ENCODE measurements around the gene KCNH8. TPM values are rescaled to one million over a fixed set of nuclear protein-coding genes. Genes with fewer than 3 reads are reported as not detected.

The KCNH8 gene
- total RNA-seq, 1 experiment from 2014 or later = not detected

DNA sequence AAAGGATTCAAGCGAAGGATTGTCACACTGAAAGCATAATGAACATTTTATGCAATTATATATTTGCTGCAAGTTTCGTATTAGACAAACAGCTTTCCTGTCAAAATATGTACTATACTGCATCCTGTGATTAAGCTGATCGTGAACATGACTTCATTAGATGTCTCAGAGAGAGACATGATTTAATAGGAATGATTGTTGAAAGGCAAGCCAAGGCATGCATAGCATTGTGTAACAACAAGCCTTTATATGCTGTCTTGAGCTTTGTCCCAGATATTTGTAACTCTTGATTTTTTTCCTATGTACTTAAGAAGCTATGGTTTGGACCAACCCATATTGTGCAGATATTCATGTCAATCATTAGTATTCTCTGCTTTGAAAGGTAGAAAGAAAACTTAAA lies 309.1 kb downstream of the KCNH8 start:
- no TSS peak for BruUV-seq (replicated peaks)
- CTCF ChIA-PET = no interaction called here

DNA sequence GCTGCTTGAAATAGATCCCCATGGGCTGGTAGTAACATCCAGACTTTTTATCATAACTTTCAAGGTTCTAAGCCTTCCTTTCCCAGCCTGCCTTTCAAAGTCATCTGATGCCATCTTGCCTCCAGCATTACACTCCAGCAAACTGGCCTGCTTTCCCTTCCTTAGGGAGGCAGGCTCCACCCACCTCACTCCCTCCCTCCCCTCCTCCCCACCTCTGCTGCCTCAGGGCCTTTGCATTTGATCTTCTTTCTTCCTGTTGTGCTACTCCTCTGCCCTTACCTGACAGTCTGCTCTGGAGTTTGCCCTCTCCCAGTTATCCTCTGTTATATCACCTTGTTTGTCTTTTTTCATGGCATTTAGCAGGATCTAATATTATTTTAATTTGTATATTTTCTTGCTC lies 319.5 kb downstream of the KCNH8 start:
- TF ChIP-seq, protein P1, sequence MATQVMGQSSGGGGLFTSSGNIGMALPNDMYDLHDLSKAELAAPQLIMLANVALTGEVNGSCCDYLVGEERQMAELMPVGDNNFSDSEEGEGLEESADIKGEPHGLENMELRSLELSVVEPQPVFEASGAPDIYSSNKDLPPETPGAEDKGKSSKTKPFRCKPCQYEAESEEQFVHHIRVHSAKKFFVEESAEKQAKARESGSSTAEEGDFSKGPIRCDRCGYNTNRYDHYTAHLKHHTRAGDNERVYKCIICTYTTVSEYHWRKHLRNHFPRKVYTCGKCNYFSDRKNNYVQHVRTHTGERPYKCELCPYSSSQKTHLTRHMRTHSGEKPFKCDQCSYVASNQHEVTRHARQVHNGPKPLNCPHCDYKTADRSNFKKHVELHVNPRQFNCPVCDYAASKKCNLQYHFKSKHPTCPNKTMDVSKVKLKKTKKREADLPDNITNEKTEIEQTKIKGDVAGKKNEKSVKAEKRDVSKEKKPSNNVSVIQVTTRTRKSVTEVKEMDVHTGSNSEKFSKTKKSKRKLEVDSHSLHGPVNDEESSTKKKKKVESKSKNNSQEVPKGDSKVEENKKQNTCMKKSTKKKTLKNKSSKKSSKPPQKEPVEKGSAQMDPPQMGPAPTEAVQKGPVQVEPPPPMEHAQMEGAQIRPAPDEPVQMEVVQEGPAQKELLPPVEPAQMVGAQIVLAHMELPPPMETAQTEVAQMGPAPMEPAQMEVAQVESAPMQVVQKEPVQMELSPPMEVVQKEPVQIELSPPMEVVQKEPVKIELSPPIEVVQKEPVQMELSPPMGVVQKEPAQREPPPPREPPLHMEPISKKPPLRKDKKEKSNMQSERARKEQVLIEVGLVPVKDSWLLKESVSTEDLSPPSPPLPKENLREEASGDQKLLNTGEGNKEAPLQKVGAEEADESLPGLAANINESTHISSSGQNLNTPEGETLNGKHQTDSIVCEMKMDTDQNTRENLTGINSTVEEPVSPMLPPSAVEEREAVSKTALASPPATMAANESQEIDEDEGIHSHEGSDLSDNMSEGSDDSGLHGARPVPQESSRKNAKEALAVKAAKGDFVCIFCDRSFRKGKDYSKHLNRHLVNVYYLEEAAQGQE (IDR thresholded peaks at IDR 0.05; ENCODE audit: insufficient read depth in 1 of 2, low read depth in 2 of 2, low read length in 1 of 2) = no peak
- no peak for TF ChIP-seq TCF7L2 (IDR thresholded peaks at IDR 0.05; ENCODE audit: low read depth, low read length)
- no peak for TF ChIP-seq SIN3A (IDR thresholded peaks at IDR 0.05; ENCODE audit: borderline replicate concordance, insufficient read depth, low read depth, low read length)
- TF ChIP-seq, protein P2, sequence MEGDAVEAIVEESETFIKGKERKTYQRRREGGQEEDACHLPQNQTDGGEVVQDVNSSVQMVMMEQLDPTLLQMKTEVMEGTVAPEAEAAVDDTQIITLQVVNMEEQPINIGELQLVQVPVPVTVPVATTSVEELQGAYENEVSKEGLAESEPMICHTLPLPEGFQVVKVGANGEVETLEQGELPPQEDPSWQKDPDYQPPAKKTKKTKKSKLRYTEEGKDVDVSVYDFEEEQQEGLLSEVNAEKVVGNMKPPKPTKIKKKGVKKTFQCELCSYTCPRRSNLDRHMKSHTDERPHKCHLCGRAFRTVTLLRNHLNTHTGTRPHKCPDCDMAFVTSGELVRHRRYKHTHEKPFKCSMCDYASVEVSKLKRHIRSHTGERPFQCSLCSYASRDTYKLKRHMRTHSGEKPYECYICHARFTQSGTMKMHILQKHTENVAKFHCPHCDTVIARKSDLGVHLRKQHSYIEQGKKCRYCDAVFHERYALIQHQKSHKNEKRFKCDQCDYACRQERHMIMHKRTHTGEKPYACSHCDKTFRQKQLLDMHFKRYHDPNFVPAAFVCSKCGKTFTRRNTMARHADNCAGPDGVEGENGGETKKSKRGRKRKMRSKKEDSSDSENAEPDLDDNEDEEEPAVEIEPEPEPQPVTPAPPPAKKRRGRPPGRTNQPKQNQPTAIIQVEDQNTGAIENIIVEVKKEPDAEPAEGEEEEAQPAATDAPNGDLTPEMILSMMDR (IDR thresholded peaks at IDR 0.05) = no peak
- TF ChIP-seq POLR2AphosphoS5 (IDR thresholded peaks at IDR 0.05; ENCODE audit: low read depth, low read length) = no peak
- DNase-seq (ENCODE audit: low read depth, low spot score) = no peak
- intact Hi-C loops (cut with micrococcal nuclease; ENCODE audit: unreplicated experiment) (no loop called here), in situ Hi-C loops (cut with HindIII; ENCODE audit: low pct_unique_long_range_greater_than_20kb, low sequenced_read_pairs) (no loop called here)
- ChIA-PET CTCF (no interaction called here), POLR2A (no interaction called here)
- no peak overlapping the region for H3K4me3 ChIP-seq (ENCODE audit: low read depth in 2 of 2, low read length in 2 of 2)
- H3K36me3 ChIP-seq (ENCODE audit: control insufficient read depth, insufficient read depth, low read length) = no peaks in the 10 kb centered on the region
- no peak for ATAC-seq
- no peaks in the 10 kb centered on the region for H3K9me3 ChIP-seq (ENCODE audit: control insufficient read depth, insufficient read depth, low read depth, low read length)
- H3K27ac ChIP-seq (ENCODE audit: low read length) = no peak overlapping the region
- no peaks in the 10 kb centered on the region for H3K4me1 ChIP-seq (ENCODE audit: control insufficient read depth, insufficient read depth, low read length)
- no peaks in the 10 kb centered on the region for H3K27me3 ChIP-seq (ENCODE audit: control insufficient read depth, insufficient read depth, low read length)
- no TSS peak for BruUV-seq (replicated peaks)

More for the DNA sequence above, 309.1 kb downstream of the KCNH8 start:
- no peak overlapping the region for H3K27ac ChIP-seq (ENCODE audit: low read length)
- ATAC-seq = no peak
- H3K4me3 ChIP-seq (ENCODE audit: low read depth in 2 of 2, low read length in 2 of 2) = no peak overlapping the region
- TF ChIP-seq TCF7L2 (IDR thresholded peaks at IDR 0.05; ENCODE audit: low read depth, low read length) (no peak), POLR2AphosphoS5 (IDR thresholded peaks at IDR 0.05; ENCODE audit: low read depth, low read length) (no peak), SIN3A (IDR thresholded peaks at IDR 0.05; ENCODE audit: borderline replicate concordance, insufficient read depth, low read depth, low read length) (no peak)
- TF ChIP-seq, protein P1 (IDR thresholded peaks at IDR 0.05; ENCODE audit: insufficient read depth in 1 of 2, low read depth in 2 of 2, low read length in 1 of 2) = no peak
- TF ChIP-seq, protein P2 (IDR thresholded peaks at IDR 0.05) = no peak
- H3K27me3 ChIP-seq (ENCODE audit: control insufficient read depth, insufficient read depth, low read length) = no peaks in the 10 kb centered on the region
- POLR2A ChIA-PET = no interaction called here
- H3K36me3 ChIP-seq (ENCODE audit: control insufficient read depth, insufficient read depth, low read length) = no peaks in the 10 kb centered on the region
- intact Hi-C loops (cut with micrococcal nuclease; ENCODE audit: unreplicated experiment) (no loop called here), in situ Hi-C loops (cut with HindIII; ENCODE audit: low pct_unique_long_range_greater_than_20kb, low sequenced_read_pairs) (no loop called here)
- DNase-seq (ENCODE audit: low read depth, low spot score) = no peak
- no peaks in the 10 kb centered on the region for H3K4me1 ChIP-seq (ENCODE audit: control insufficient read depth, insufficient read depth, low read length)
- no peaks in the 10 kb centered on the region for H3K9me3 ChIP-seq (ENCODE audit: control insufficient read depth, insufficient read depth, low read depth, low read length)

All from Panc1 (cell line).